ENCODE measurements around the gene DNAJC3. TPM values are rescaled to one million over a fixed set of nuclear protein-coding genes. Genes with fewer than 3 reads are reported as not detected.

Gene DNAJC3
- total RNA-seq, 1 experiment from 2014 or later: 21.2 TPM

DNA sequence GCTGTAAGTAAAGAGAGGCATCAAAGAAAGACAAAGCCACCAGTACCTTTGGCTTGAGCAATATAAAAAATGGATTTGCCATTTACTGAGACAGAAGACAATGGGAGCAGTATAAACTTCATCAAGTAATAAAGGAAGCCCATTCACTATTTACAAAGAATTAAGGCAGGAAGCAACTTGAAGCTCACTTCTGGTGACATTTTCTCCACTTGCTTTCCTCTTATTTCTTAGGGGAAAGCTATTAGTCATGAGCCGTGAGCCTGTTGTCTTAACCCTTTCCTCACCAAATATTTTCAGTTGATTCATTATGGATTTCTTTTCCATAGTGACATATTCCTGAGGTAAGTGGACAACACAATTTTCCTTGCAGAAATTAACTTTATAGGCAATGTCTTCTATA lies 156.8 kb downstream of the DNAJC3 start:
- H2BK120ac ChIP-seq (ENCODE audit: low read depth, low read length, poor library complexity, severe bottlenecking): no peak overlapping the region
- no peak overlapping the region for H3K14ac ChIP-seq (ENCODE audit: insufficient read depth, low read length)
- no peak overlapping the region for H2AFZ ChIP-seq (ENCODE audit: low read length)
- Mint-ChIP-seq H3K36me3 (ENCODE audit: insufficient read depth in 1 of 3, low read depth in 3 of 3) (peaks cover 19 to 29% (median 23%) of the 10 kb centered on the region in 3 experiments), H3K4me3 (no peak overlapping the region), H3K9me3 (peaks cover 19 to 23% of the 10 kb centered on the region in 2 experiments), H3K27ac (0 out of 7 replicates have a peak overlapping the region, but pooled peaks of 1 of the 3 experiments have one; percentile 45), H3K4me1 (peaks cover 3% of the 10 kb centered on the region in 2 experiments; a peak in 3 of 4 replicates), H3K27me3 (ENCODE audit: low read depth) (no peaks in the 10 kb centered on the region)
- no peak overlapping the region for H4K8ac ChIP-seq (replicated peaks; ENCODE audit: insufficient read length, low read depth, low read length)
- H2BK15ac ChIP-seq (ENCODE audit: low read depth, low read length): no peak overlapping the region
- H3K9ac ChIP-seq (ENCODE audit: extremely low read depth, insufficient read length, low read length): no peak overlapping the region
- H3K79me1 ChIP-seq (ENCODE audit: insufficient read depth, low read depth, low read length, poor library complexity, severe bottlenecking): no peaks in the 10 kb centered on the region
- no peak overlapping the region for H3T11ph ChIP-seq (ENCODE audit: low read length)
- TF ChIP-seq, protein P1, sequence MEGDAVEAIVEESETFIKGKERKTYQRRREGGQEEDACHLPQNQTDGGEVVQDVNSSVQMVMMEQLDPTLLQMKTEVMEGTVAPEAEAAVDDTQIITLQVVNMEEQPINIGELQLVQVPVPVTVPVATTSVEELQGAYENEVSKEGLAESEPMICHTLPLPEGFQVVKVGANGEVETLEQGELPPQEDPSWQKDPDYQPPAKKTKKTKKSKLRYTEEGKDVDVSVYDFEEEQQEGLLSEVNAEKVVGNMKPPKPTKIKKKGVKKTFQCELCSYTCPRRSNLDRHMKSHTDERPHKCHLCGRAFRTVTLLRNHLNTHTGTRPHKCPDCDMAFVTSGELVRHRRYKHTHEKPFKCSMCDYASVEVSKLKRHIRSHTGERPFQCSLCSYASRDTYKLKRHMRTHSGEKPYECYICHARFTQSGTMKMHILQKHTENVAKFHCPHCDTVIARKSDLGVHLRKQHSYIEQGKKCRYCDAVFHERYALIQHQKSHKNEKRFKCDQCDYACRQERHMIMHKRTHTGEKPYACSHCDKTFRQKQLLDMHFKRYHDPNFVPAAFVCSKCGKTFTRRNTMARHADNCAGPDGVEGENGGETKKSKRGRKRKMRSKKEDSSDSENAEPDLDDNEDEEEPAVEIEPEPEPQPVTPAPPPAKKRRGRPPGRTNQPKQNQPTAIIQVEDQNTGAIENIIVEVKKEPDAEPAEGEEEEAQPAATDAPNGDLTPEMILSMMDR (conservative IDR thresholded peaks at IDR 0.05): no peak
- H3K27me3 ChIP-seq (ENCODE audit: insufficient read depth, low read length): no peaks in the 10 kb centered on the region
- H3K4me1 ChIP-seq (ENCODE audit: insufficient read depth, low read length): no peaks in the 10 kb centered on the region
- H4K20me1 ChIP-seq (ENCODE audit: control insufficient read depth, insufficient read depth, insufficient read length): no peaks in the 10 kb centered on the region
- DNase-seq: no peak
- H3K27ac ChIP-seq (ENCODE audit: insufficient read length, low read depth, low read length): no peak overlapping the region
- H3K79me2 ChIP-seq (ENCODE audit: insufficient read depth, low read length): no peaks in the 10 kb centered on the region
- no peak overlapping the region for H4K91ac ChIP-seq (ENCODE audit: insufficient read length, low read depth, low read length)
- H3K4me2 ChIP-seq (ENCODE audit: insufficient read depth, insufficient read length, low read length): no peak overlapping the region
- H2BK5ac ChIP-seq (ENCODE audit: insufficient read length, low read length): no peak overlapping the region
- H3K23me2 ChIP-seq (ENCODE audit: insufficient read length, low read depth, low read length, poor library complexity, severe bottlenecking): no peaks in the 10 kb centered on the region
- no peak overlapping the region for H2BK20ac ChIP-seq (ENCODE audit: low read depth, low read length, poor library complexity, severe bottlenecking)
- H2BK12ac ChIP-seq (ENCODE audit: insufficient read length, low read depth, low read length): no peak overlapping the region
- no peak overlapping the region for H3K56ac ChIP-seq (ENCODE audit: insufficient read length, low read depth, low read length)
- no peak overlapping the region for H4K5ac ChIP-seq (ENCODE audit: insufficient read length, low read depth, low read length)
- no peak overlapping the region for H3K23ac ChIP-seq (ENCODE audit: insufficient read length, low read depth, low read length)
- WGBS (ENCODE audit: extremely low coverage, insufficient read length, low lambda C conversion rate): no CpG with 5 or more reads among the region's 1 CpG
- no peak overlapping the region for H3K4ac ChIP-seq (ENCODE audit: low read depth, low read length)
- H2AK5ac ChIP-seq (ENCODE audit: insufficient read length, low read length): no peak overlapping the region
- no peak overlapping the region for H3K18ac ChIP-seq (ENCODE audit: insufficient read length, low read depth, low read length)
- no peaks in the 10 kb centered on the region for H3K9me3 ChIP-seq (ENCODE audit: control insufficient read depth, low read depth, low read length)

Data from H9 (cell line).